NB4 (cell line): ENCODE measurements around the gene NPAS2.

Experiments used
- CTCF ChIP-seq: IDR thresholded peaks from one replicate; pipeline ENCODE4 v1.5.1; 2012; ENCODE audit warnings: low read depth, low read length
- MAX ChIP-seq: IDR thresholded peaks from 2 replicates; pipeline ENCODE4 v1.6.1; 2011; ENCODE audit warnings: low read depth, low read length
- MYC ChIP-seq: IDR thresholded peaks from 2 replicates; pipeline ENCODE4 v1.6.1; 2011; ENCODE audit warnings: low read depth, low read length
- POLR2A ChIP-seq: IDR thresholded peaks from 2 replicates; pipeline ENCODE4 v1.6.1; 2011; ENCODE audit warnings: mild to moderate bottlenecking; ENCODE audit not compliant: insufficient read length; ENCODE audit errors: extremely low read depth

- no peak for TF ChIP-seq POLR2A
- no peak for TF ChIP-seq CTCF
- TF ChIP-seq MAX: no peak
- TF ChIP-seq MYC: no peak
Observed at GRCh38 chr2:100983684-100984310, 163.9 kb downstream of the NPAS2 start.
